Activated CD8-positive, alpha-beta T cell treated with anti-CD3 and anti-CD28 coated beads for 36 hours (primary cell): ENCODE measurements around the gene RAPGEF3. TPM values are rescaled to one million over a fixed set of nuclear protein-coding genes. Genes with fewer than 3 reads are reported as not detected.
A peak's percentile ranks its signal among the peaks of the same experiment; 100 is the strongest.

Source experiments
- ATAC-seq: fragments of 200-7000 bp; cut with Tn5 transposase; one replicate; pipeline ENCODE4 v1.10.0; 2021; ENCODE audit warnings: mild to moderate bottlenecking, moderate library complexity
- CTCF ChIA-PET: fragments of 350-600 bp; sonication (Branson Sonifier 250); formaldehyde crosslinking; loops from one replicate; lab custom pipeline; 2021; ENCODE audit warnings: antibody characterized with exemption; lab: Charles Lee
- POLR2A ChIA-PET: fragments of 350-600 bp; sonication (Branson Sonifier 250); formaldehyde crosslinking; loops from one replicate; lab custom pipeline; 2021; ENCODE audit warnings: antibody characterized with exemption; lab: Charles Lee
- DNase-seq: peaks from one replicate; pipeline ENCODE4 v3.0.0-alpha.2; 2020
- H3K27ac Mint-ChIP-seq: one replicate; pipeline ENCODE4 v1.8.0; 2021; ENCODE audit warnings: mild to moderate bottlenecking, mixed read lengths
- H3K27me3 Mint-ChIP-seq: one replicate; pipeline ENCODE4 v1.8.0; 2021; ENCODE audit warnings: mixed read lengths
- H3K36me3 Mint-ChIP-seq: one replicate; pipeline ENCODE4 v1.8.0; 2021; ENCODE audit warnings: low read depth, mixed read lengths
- H3K4me1 Mint-ChIP-seq: one replicate; pipeline ENCODE4 v1.8.0; 2021; ENCODE audit warnings: low read depth, mixed read lengths
- H3K4me3 Mint-ChIP-seq: one replicate; pipeline ENCODE4 v1.8.0; 2021; ENCODE audit warnings: mild to moderate bottlenecking, moderate library complexity, mixed read lengths
- H3K9me3 Mint-ChIP-seq: one replicate; pipeline ENCODE4 v1.8.0; 2021; ENCODE audit warnings: mixed read lengths
- CTCF ChIP-seq: fragments of 200-600 bp; IDR thresholded peaks from one replicate; pipeline ENCODE4 v1.8.0; 2022; ENCODE audit warnings: antibody characterized with exemption, mild to moderate bottlenecking
- intact Hi-C: fragments of 100-400 bp; cut with micrococcal nuclease; formaldehyde crosslinking; loops from one replicate; pipeline ENCODE4 v1.10.0; 2022
- total RNA-seq, 2 experiments: library from RNA; stranded (reverse); gene quantifications; one replicate each; pipeline ENCODE4 v1.2.3, GENCODE V29; 2021

RAPGEF3 gene
- under 1 TPM; 0.56 to 0.58 TPM for total RNA-seq

DNA sequence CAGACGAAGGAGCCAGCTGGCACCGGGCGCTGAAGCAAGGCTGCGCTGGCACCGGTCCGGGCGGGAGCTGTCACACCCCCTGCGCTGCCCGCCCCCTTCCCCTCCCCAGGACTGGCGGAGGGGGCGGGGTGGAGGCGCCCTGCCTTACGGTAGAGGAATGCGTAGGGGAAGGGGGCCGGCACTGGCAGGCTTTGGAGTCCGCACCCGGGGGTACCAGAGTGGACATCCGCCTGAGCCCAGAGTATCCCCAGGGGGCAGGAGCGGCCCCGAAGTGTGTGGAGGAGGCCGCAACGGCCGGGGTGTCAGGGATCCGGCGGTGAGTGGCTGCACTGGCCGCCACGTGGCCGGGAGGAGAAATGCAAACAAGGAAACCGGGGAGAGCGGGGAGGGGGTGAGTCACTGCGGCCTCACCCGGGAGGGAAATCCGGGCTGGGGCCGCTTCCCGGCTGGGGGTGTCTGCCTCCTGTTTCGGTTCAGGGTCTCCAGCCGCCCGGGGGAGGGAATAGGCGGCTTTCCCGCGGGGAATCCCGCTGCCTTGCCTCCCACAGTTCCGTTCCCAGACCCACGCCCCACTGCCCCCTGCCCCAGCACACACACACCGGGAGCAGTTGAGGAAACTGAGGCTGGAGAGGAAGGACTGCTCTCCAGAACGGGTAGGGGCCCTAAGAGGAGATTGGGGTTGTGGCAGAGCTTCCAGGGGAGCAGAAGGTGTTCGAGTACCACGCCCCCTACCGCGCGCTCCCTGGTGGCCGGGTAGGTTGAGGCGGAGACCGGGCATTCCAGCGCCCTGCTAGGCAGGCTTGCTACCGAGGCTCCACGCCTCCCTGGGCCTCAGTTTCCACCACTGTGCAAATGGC, at the start of gene RAPGEF3:
TSS of gene RAPGEF3 (minus strand) at position 47 of the 857 bp plus-strand sequence. CDS start 324 bp downstream, outside the sequence.
- peak; percentile 71 for DNase-seq
- intact Hi-C loops = no loop called here
- peaks cover 30% of the 10 kb centered on the region for H3K4me1 Mint-ChIP-seq
- no peaks in the 10 kb centered on the region for H3K27me3 Mint-ChIP-seq
- POLR2A ChIA-PET = interaction anchor here (1.2 to 2.2 kb wide), 5 partner anchors 11 to 116 kb away, joined by 3 to 6 read pairs (median 4); no protein-coding TSS in a partner anchor
- CTCF ChIA-PET = interaction anchor here (0.8 to 14.5 kb wide), 16 partner anchors 9 to 614 kb away, joined by 3 to 355 read pairs (median 4); no protein-coding TSS in a partner anchor
- H3K4me3 Mint-ChIP-seq = peak within 1 kb of the TSS; percentile 65
- H3K36me3 Mint-ChIP-seq = no peaks in the 10 kb centered on the region
- TF ChIP-seq CTCF = peak; percentile 68
- H3K9me3 Mint-ChIP-seq = no peaks in the 10 kb centered on the region
- H3K27ac Mint-ChIP-seq = no peak within 1 kb of the TSS
- ATAC-seq = peak; percentile 65

DNA sequence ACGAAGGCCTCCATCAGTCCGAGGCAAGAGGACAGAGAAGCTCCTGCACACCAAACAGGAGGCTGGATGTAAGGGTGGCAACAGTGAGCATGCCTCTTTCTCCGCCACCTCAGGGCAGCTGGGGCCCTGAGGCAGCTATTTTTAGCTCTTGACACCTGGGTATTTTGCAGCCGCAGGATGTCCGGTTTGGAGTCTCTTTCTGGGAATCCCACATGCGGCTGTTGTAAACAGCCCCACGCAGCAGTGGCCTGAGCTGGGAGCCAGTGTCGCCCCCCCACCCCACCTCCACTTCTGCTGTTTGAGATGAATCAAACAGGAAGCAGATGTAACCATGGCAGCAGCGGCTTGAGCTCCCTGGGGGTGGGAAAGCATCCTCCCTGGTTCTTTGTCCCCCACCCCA, 49.4 kb upstream of the RAPGEF3 start:
- peak; percentile 98 for DNase-seq
- Mint-ChIP-seq H3K27me3 (no peaks in the 10 kb centered on the region), H3K27ac (peak overlapping the region; percentile 98), H3K36me3 (peaks cover 85% of the 10 kb centered on the region), H3K4me3 (peak overlapping the region; percentile 79), H3K4me1 (peaks cover 90% of the 10 kb centered on the region), H3K9me3 (no peaks in the 10 kb centered on the region)
- TF ChIP-seq CTCF = no peak
- ATAC-seq = peak; percentile 48
- CTCF ChIA-PET = interaction anchor here (0.7 to 19.8 kb wide), 24 partner anchors 9 to 375 kb away, joined by 3 to 624 read pairs (median 4); partner anchors contain the start of genes CCDC184, ENDOU, HDAC7 and RAPGEF3
- POLR2A ChIA-PET = interaction anchor here (0.5 to 37.9 kb wide), 14 partner anchors 10 to 75 kb away, joined by 3 to 904 read pairs (median 4); partner anchors contain the start of gene HDAC7
- intact Hi-C loops = no loop called here

DNA sequence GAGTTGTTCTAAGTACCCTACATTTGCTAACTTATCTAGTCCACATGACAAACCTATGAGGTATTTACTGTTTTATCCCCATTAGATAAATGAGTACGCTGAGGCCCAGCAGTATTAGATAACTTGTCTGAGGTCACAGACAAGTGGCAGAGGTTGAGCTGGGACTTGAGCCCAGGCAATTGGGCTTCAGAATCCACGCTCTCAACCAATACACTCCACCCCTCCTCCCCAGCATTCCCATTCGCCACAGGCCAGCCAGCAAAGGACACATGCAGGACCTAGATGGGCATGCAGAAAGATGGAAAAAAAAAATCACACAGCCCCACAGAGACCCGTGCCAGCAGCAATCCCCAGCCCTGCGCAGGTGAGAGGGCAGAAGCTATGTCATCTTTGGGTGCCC, 48.7 kb upstream of the RAPGEF3 start:
- no peak for TF ChIP-seq CTCF
- no peaks in the 10 kb centered on the region for H3K9me3 Mint-ChIP-seq
- intact Hi-C loops = no loop called here
- H3K4me3 Mint-ChIP-seq = peak overlapping the region; percentile 79
- no peak for ATAC-seq
- no peaks in the 10 kb centered on the region for H3K27me3 Mint-ChIP-seq
- H3K27ac Mint-ChIP-seq = peak overlapping the region; percentile 98
- H3K36me3 Mint-ChIP-seq = peaks cover 85% of the 10 kb centered on the region
- H3K4me1 Mint-ChIP-seq = peaks cover 93% of the 10 kb centered on the region
- ChIA-PET CTCF (interaction anchor here (0.7 to 19.8 kb wide), 18 partner anchors 8 to 156 kb away, joined by 3 to 624 read pairs (median 9); partner anchors contain the start of genes HDAC7, RAPGEF3 and TMEM106C), POLR2A (interaction anchor here (0.5 to 37.9 kb wide), 14 partner anchors 9 to 76 kb away, joined by 3 to 904 read pairs (median 4); partner anchors contain the start of gene HDAC7)
- DNase-seq = no peak

- ChIA-PET CTCF (interaction anchor here (1.1 to 19.8 kb wide), 5 partner anchors 12 to 158 kb away, joined by 3 to 624 read pairs (median 4); partner anchors contain the start of gene TMEM106C), POLR2A (interaction anchor here (1.1 to 37.9 kb wide), 3 partner anchors 9 to 29 kb away, joined by 5 to 904 read pairs (median 81); partner anchors contain the start of gene HDAC7)
- DNase-seq (no peak), ATAC-seq (no peak)
- peak overlapping the region; percentile 98 for H3K27ac Mint-ChIP-seq
- H3K36me3 Mint-ChIP-seq = peaks cover 84% of the 10 kb centered on the region
- intact Hi-C loops = no loop called here
- peak overlapping the region; percentile 79 for H3K4me3 Mint-ChIP-seq
- H3K27me3 Mint-ChIP-seq = no peaks in the 10 kb centered on the region
- peaks cover 94% of the 10 kb centered on the region for H3K4me1 Mint-ChIP-seq
- H3K9me3 Mint-ChIP-seq = no peaks in the 10 kb centered on the region
- TF ChIP-seq CTCF = no peak
These were observed 46.7 kb upstream of the RAPGEF3 start for GRCh38 chr12:47805417-47805816.
